ENCODE measurements around the gene LTB4R2. TPM values are rescaled to one million over a fixed set of nuclear protein-coding genes. Genes with fewer than 3 reads are reported as not detected.

LTB4R2 gene
- total RNA-seq, 6 experiments from 2014 or later: 2.2 to 3.0 (median 2.3) TPM

GRCh38 chr14:24289649-24290280 is 20.2 kb upstream of the LTB4R2 start:
- H3K4me3 Mint-ChIP-seq: no peak overlapping the region
- peaks cover 2% of the 10 kb centered on the region; the same call in 1 of the 2 replicates for H3K27me3 Mint-ChIP-seq (ENCODE audit: insufficient read depth)
- peaks cover 6% of the 10 kb centered on the region; the same call in 1 of the 2 replicates for H3K4me1 Mint-ChIP-seq (ENCODE audit: low read depth)
- H3K27ac Mint-ChIP-seq: no peak overlapping the region
- H3K36me3 Mint-ChIP-seq (ENCODE audit: low read depth): peaks cover 7% of the 10 kb centered on the region; the same call in 1 of the 2 replicates
- H3K9me3 Mint-ChIP-seq: no peaks in the 10 kb centered on the region
- TF ChIP-seq CTCF (IDR thresholded peaks at IDR 0.05): no peak
- no peak for DNase-seq

GRCh38 chr14:24290746-24291145 is 19.2 kb upstream of the LTB4R2 start:
- no peak for TF ChIP-seq CTCF (IDR thresholded peaks at IDR 0.05)
- peaks cover 2% of the 10 kb centered on the region; the same call in 1 of the 2 replicates for H3K27me3 Mint-ChIP-seq (ENCODE audit: insufficient read depth)
- peaks cover 7% of the 10 kb centered on the region; the same call in 1 of the 2 replicates for H3K36me3 Mint-ChIP-seq (ENCODE audit: low read depth)
- DNase-seq: no peak
- H3K4me3 Mint-ChIP-seq: no peak overlapping the region
- no peaks in the 10 kb centered on the region for H3K9me3 Mint-ChIP-seq
- no peak overlapping the region for H3K27ac Mint-ChIP-seq
- H3K4me1 Mint-ChIP-seq (ENCODE audit: low read depth): no peaks in the 10 kb centered on the region

- no peak for TF ChIP-seq CTCF (IDR thresholded peaks at IDR 0.05)
- Mint-ChIP-seq H3K4me1 (ENCODE audit: low read depth) (peaks cover 7% of the 10 kb centered on the region), H3K27ac (no peak overlapping the region), H3K4me3 (no peak overlapping the region), H3K9me3 (no peaks in the 10 kb centered on the region), H3K36me3 (ENCODE audit: low read depth) (peaks cover 14% of the 10 kb centered on the region), H3K27me3 (ENCODE audit: insufficient read depth) (peaks cover 2% of the 10 kb centered on the region; the same call in 1 of the 2 replicates)
- DNase-seq: no peak
These were observed 18.4 kb upstream of the LTB4R2 start for GRCh38 chr14:24291446-24292117.

GRCh38 chr14:24292118-24292807 is 17.7 kb upstream of the LTB4R2 start:
- Mint-ChIP-seq H3K27me3 (ENCODE audit: insufficient read depth) (peaks cover 2% of the 10 kb centered on the region; the same call in 1 of the 2 replicates), H3K36me3 (ENCODE audit: low read depth) (peaks cover 15% of the 10 kb centered on the region), H3K27ac (no peak overlapping the region), H3K4me1 (ENCODE audit: low read depth) (peaks cover 14% of the 10 kb centered on the region), H3K9me3 (no peaks in the 10 kb centered on the region), H3K4me3 (no peak overlapping the region)
- TF ChIP-seq CTCF (IDR thresholded peaks at IDR 0.05): no peak
- DNase-seq: no peak

GRCh38 chr14:24293525-24293924 is 16.4 kb upstream of the LTB4R2 start:
- Mint-ChIP-seq H3K27me3 (ENCODE audit: insufficient read depth) (peaks cover 2% of the 10 kb centered on the region; the same call in 1 of the 2 replicates), H3K9me3 (no peaks in the 10 kb centered on the region), H3K4me1 (ENCODE audit: low read depth) (peaks cover 27% of the 10 kb centered on the region), H3K27ac (no peak overlapping the region), H3K4me3 (no peak overlapping the region), H3K36me3 (ENCODE audit: low read depth) (peaks cover 15% of the 10 kb centered on the region)
- no peak for DNase-seq
- TF ChIP-seq CTCF (IDR thresholded peaks at IDR 0.05): no peak
